Stimulated activated naive CD8-positive, alpha-beta T cell treated with anti-CD3 and anti-CD28 coated beads, Interleukin-15, Interleukin-2, amounts not matched to agents 100 ng/mL and 50 ng/mL, for 24 hours (primary cell): ENCODE results near the gene PPP1R27.

Experiments used
- H3K27ac Mint-ChIP-seq: one replicate; pipeline ENCODE4 v1.8.0; 2021; ENCODE audit warnings: mild to moderate bottlenecking, mixed read lengths
- H3K27me3 Mint-ChIP-seq: one replicate; pipeline ENCODE4 v1.8.0; 2021; ENCODE audit warnings: mixed read lengths
- H3K36me3 Mint-ChIP-seq: one replicate; pipeline ENCODE4 v1.8.0; 2021; ENCODE audit warnings: low read depth, mixed read lengths
- H3K4me1 Mint-ChIP-seq: one replicate; pipeline ENCODE4 v1.8.0; 2021; ENCODE audit warnings: low read depth, mixed read lengths
- H3K4me3 Mint-ChIP-seq: one replicate; pipeline ENCODE4 v1.8.0; 2021; ENCODE audit warnings: mild to moderate bottlenecking, mixed read lengths
- H3K9me3 Mint-ChIP-seq: one replicate; pipeline ENCODE4 v1.8.0; 2021; ENCODE audit warnings: mixed read lengths

PPP1R27 gene

DNA sequence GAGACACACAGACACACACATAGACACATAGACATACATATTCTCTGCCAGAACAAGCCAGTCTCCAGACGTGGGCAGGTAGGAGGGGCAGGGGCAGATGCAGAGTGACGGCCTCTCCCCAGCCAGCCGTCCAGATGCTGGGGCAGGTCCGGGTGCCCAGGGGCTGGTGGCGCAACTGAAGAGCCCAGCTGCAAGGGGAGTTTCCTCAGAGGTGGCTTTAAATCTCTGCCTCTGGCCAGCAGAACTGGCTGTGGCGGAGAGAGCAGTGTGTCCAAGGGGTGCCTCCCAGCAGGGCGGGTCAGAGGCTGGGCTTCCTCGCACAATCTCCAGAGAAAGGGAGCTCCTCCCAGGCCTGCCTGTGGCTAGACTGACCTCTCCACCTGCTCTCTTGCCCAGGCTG, 40.3 kb downstream of the PPP1R27 start:
- H3K9me3 Mint-ChIP-seq, result no peaks in the 10 kb centered on the region
- no peak overlapping the region for H3K27ac Mint-ChIP-seq
- no peaks in the 10 kb centered on the region for H3K4me1 Mint-ChIP-seq
- H3K4me3 Mint-ChIP-seq, result no peak overlapping the region
- no peaks in the 10 kb centered on the region for H3K36me3 Mint-ChIP-seq
- H3K27me3 Mint-ChIP-seq, result no peaks in the 10 kb centered on the region

DNA sequence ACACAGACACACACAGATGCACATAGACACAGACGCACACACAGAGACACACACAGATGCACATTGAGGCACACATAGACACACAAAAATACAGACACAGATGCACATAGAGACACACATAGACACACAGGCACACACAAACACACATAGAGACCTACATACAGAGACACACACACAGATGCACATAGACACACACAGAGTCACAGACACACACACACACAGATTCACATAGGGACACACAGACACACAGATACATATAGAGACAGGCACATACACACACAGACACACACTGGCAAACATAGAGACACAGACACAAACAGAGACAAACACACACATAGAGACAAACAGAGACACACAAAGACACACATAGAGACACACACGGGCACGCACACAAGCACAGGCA, 40.8 kb downstream of the PPP1R27 start:
- Mint-ChIP-seq H3K27me3 (no peaks in the 10 kb centered on the region), H3K36me3 (no peaks in the 10 kb centered on the region), H3K9me3 (no peaks in the 10 kb centered on the region), H3K27ac (no peak overlapping the region), H3K4me3 (no peak overlapping the region), H3K4me1 (no peaks in the 10 kb centered on the region)

DNA sequence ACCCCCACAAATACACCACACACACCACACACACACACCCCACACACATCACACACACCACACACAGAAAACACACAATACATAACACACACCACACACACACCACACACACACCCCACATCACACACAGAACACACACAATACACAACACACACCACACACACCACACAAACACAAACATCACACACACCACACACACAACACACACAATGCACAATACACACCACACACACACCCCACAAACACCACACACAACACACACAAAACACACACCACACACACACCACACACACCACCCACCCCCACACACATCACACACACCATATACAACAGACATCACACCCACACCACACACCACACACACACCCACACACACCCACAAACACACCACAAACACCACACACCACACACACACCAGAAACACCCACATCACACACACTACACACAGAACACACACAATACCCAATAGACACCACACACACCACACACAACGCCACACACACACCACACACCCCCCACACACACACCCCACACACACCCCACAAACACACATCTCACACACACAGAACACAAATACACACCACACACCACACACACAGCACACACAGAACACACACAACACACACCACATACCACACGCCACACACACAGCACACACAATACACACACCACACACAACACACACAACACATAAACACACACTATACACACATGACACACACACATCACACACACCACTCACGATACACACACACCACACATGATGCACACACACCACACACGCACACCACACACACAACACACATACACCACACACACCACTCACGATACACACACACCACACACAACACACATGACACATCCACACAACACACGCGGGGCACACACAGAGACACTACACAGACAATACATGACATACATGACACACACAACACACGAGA, 41.9 kb downstream of the PPP1R27 start:
- no peak overlapping the region for H3K4me3 Mint-ChIP-seq
- no peaks in the 10 kb centered on the region for H3K9me3 Mint-ChIP-seq
- H3K27ac Mint-ChIP-seq, result no peak overlapping the region
- no peaks in the 10 kb centered on the region for H3K27me3 Mint-ChIP-seq
- H3K36me3 Mint-ChIP-seq, result no peaks in the 10 kb centered on the region
- H3K4me1 Mint-ChIP-seq, result no peaks in the 10 kb centered on the region
